CD4-positive, alpha-beta T cell treated with Interleukin-21 for 1 hour (primary cell): ENCODE data around the gene FBXO38.
"Not testable (repeated sequence)": the region's sequence is repeated elsewhere in the genome, so short reads cannot be mapped to it uniquely, and the experiment has no call there.

Experiments
- DNase-seq: peaks from one replicate; pipeline ENCODE4 v3.0.0-alpha.2; 2020

FBXO38 gene

DNA sequence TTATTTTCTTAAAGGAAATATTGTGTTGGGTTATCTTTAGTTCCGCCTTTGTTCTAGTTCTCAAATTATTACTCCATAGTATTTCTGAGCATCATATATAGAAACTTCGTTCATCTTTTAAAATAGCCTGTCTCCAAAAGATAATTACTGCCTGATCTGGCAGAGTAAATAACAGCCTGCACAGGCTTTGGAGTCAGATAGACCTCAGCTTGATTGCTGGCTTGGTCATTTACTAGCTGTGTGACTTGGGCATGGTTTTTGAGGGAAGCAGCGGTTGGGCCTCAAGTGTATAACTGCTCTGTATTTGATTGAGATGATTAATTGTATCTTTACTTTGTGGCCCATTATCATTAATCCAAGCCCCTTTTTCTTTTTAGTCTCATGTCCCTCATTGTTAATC is 50.1 kb downstream of the FBXO38 start:
- DNase-seq, result no peak

DNA sequence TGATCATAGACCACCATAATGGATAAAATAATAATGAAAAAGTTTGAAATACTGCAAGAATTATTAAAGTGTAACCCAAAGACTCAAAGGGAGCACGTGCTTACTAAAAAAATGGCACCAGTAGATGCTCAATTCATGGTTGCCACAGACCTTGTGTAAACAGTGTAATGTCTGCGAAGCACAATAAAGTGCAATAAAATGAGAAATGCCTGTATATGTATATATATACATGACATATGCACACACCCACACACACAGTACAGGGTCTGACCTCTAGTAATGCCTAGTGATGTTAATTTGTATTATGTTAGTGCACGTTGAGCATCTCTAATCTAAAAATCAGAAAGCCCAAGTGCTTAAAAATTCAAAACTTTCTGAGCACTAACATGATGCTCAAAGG is 52.3 kb downstream of the FBXO38 start:
- DNase-seq, result no peak

- DNase-seq, result no peak
Observed at GRCh38 chr5:148437249-148437648, 53.5 kb downstream of the FBXO38 start.

DNA sequence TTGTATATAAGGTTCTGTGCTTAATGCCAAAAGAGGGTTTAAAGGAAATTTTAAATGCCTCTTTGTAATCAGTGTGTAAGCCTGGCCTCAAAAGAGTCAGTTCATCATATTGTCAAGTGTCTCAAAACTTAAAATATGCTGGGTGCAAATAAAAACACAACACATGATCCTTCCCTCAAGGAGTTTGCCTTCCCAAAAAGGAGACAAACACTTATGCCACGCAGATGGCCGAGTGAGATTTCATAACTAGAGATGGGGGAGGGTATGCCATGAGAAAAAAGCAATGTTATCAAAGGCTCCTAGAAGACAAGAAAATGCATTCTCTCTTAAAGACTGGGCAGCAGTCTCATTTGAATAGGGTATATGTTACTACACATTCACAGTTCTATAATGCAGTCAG is 55.2 kb downstream of the FBXO38 start:
- no peak for DNase-seq

DNA sequence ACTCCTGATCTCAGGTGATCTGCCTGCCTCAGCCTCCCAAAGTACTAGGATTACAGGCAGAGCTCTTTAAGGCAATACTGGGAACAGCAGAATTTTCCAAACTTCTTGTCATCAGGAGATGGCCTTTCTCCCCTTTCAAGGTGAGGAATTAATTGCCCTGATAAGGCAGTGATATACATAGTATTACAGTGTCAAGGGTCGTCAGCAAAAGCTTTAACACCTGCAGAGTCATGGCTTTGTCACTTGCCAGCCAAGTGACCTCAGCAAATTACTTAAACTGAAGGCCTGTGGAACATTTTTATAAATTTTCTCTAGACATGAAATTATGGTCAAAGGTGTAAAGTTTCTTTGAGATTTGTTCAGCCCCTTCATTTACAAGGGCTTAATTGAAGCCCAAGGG is 59.5 kb downstream of the FBXO38 start:
- no peak for DNase-seq

GRCh38 chr5:148443998-148444397 is 60.2 kb downstream of the FBXO38 start:
- DNase-seq, result peak; percentile 63

- DNase-seq, result no peak
Observed at GRCh38 chr5:148445578-148445977, 61.8 kb downstream of the FBXO38 start.

GRCh38 chr5:148446611-148447010 is 62.9 kb downstream of the FBXO38 start:
- no peak for DNase-seq

DNA sequence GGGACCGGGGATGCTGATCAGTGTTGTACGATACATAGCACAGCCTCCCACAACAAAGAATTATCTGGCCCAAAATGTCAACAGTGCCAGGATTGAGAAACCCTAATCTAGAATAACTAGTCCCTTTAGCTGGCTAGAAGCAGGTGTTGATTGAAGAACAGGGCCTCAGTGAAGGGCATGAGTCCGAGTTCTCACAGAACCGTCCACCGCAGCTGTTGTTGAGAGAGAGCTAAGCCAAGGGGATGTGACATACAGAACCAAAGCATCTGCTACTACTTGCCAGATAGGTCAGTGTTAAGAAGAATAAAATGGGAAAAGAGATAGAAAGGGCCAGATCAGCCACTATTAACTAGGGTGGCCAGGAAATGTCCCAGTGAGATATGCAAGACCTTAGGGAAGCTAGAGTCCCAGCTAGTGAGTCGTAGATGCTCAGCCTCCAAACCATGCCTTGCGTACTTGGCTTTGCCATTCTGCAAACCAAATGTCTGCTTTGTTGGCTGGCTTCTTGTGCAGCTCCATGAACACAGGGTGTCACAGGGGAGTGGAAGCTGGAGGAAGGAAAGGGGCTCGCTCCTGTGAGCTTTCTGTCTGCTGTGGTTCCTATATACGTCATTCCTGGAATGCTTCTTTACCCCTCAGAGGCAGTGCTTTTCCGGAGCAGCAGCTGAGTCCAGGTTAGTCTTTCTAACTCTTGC is 68.9 kb downstream of the FBXO38 start:
- no peak for DNase-seq

DNA sequence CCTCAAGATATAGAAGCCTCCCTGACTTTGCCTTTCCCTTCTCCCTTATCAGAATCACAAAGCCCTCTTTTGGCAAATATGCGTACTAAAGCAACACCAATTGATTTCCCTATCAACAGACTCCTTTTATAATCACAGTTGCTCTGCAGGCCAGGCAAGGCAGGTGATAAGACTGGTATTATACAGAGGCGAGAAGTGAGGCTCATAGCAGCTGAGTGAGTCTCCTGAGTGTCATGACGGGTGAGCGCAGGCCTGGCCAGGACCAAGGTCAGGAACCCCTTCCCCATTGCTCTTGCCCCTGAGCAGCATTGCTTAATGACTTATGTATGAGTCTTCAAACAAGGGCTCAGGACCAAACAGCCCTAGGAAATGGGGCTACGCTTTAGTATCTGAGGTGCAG is 70.8 kb downstream of the FBXO38 start:
- DNase-seq, result no peak

DNA sequence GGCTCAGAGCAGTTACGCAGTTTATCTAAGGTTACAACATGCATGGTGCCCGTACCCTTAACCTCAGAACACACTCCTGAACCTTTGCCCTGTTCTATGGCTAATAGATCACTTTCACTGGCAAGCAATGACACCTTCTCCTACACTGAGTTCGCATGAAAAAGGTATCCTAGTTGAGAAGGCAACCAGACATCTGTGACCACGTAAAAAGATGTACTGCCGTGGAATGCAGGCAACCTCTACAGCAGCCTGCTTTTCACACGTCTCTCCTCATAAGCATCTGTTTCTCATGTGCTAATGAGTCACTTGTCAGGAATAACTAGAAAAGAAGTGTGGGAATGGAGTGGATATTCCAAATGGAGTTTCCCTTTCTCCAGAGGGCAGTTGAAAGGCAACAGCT is 71.4 kb downstream of the FBXO38 start:
- DNase-seq, result no peak

DNA sequence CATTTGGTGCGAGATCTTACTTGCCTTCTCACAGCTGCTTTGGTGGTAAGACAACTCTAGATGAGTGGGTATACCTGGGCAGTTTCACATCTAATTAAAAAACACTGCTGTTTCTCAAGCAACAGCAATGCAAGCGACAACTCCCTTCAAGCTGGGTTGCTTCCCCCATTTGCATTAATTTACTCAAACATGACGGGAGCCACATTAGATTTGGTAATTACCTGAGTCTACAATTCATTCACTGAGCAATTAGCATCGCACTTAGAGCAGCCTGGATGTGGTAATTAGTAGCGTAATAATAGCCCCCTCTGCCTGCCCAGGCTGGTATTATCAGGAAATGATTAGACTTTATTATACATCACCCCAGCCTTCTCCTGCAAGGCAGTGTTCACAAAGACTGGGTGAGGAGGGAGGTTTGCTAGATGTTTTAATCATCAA is 73.4 kb downstream of the FBXO38 start:
- peak; percentile 44 for DNase-seq

DNA sequence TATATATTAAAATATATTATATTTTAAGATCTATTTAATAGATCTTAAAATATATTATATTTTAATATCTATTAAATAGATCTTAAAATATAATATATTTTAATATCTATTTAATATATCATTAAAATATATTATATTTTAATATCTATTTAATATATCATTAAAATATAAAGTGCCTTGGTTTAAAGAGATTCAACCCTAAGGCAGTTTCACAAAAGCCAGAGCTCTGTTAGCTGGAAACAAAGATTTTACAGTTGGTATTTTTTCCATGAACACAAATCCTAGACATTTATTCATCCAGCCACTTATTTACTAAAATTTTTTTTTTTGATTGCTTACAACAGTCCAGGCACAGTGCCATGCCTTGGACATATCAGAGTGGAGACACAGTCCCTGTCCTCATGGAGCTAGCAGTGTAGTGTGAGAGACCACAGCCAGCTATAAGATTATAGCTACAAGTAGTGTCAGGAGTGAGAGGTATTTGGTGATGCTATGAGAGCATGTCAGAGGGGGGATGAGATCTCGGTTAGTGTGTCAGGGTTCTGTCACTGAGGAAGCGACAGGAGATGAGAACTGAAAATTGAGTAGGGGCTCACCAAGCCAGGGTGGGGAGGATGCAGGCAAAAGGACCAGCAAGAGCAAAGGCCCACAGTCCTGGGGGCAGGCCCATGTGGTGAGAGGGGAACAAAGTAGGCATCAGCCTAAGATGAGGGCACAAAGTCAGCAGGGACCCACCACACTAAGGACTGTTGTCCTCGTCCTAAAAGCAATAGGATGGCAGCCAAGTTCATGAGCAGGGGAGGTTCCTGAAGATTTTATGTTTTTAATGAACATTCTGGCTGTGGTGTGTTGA is 74.5 kb downstream of the FBXO38 start:
- no peak for DNase-seq

DNA sequence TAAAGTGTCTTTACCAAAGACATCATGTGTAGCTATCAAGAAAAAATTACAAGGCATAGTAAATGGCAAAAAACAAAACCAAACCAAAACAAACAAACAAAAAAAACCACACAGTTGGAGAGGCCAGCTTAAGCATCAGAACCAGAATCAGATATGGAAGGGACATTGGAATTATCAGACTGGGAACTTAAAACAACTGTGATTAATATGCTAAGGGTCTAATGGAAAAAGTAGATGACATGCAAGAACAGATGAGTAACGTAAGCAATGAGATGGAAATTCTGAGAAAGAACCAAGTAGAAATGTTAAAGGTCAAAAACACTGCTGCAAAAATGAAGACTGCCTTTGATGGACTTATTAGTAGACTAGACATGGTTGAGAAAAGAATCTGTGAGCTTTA is 75.9 kb downstream of the FBXO38 start:
- DNase-seq, result no peak

DNA sequence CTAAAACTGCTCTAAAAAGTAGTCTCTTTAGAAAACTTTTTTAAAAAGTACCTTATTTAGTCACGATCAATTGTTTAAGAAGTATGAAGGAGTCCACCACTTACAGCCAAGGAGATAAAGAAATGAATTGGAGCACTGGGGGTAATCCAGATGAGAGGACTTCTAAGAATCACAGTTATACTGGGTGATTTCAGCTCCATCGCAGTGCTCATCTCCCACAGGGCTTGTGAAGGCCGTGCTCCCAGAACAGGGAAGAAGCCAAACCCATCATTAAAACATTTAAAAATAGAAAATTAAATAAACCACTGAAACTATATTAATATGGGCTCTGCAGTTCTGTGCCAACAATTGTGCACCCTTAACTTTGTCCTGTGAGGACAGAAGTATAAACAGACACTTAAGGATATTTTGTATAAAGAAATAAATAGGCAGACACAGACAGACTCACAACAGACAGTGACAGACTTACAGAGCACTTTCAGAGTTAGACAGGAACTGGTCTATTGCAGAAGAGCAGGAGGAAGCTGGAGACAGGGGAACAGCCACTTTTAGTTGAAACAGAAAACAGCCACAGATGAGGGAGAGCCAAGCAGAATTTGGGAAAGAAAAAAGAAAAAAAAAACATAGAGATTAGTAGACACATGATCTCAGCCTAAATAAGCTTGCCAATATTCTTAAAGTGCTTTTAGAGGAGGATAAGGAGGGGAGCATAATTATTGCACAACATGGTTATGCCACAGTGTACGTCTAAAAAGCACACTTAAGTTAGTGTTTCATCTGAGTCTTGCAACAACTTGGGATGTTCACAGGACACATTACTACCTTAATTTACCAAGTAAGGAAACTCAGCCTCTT is 81.8 kb downstream of the FBXO38 start:
- no peak for DNase-seq

- DNase-seq, result no peak
Observed at GRCh38 chr5:148466236-148466580, 82.5 kb downstream of the FBXO38 start.

DNA sequence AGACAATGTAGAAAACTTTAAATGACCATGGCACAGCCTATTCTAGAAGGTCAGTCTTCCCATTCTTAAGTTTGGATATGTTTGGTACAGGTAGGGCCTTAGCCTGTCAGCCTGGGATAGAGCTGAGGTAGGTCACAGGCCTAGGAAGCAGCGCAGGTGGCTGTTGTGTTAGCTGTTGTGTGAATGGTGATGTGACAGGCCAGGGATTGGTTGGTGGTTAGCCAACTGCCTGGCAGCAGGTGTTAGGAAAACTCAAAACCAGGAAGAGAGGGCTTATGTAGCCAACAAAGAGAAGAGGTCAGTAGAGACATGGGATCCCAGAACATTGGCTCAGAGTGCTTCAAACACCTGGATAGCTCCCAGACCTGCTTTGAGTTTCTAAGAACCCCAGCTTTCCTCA is 84.2 kb downstream of the FBXO38 start:
- DNase-seq, result no peak

DNA sequence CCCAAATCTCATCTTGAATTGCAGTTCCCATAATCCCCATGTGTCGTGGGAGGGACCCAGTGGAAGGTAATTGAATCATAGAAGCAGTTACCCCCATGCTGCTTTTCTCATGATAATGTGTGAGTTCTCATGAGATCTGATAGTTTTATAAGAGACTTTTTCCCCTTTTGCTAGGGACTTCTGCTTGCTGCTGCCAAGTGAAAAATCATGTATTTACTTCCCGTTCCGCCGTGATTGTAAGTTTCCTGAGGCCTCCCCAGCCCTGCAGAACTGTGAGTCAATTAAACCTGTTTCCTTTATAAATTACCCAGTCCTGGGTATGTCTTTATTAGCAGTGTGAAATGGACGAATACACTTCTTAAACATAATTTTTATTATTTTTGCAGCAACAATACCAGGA is 85.0 kb downstream of the FBXO38 start:
- not testable (repeated sequence) for DNase-seq

- no peak for DNase-seq
Observed at GRCh38 chr5:148469501-148469935, 85.8 kb downstream of the FBXO38 start.

DNA sequence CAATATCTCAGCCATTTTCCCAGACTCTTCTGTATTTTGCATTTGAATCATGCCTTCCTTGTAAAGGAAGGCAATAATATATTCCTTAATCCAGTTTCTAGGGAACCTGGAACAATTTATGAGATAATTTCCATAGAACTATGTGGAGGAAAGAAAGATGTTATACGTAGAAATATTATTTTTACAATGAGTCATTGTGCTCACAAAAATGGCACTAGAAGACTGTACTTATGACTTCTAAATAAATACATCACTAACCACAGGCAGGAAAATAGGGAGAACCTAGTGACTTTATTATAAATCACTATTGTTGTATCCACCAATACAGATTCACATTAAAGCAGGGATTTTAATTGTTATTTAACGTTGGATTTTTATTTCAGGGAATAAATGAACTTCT is 87.6 kb downstream of the FBXO38 start:
- DNase-seq, result no peak

GRCh38 chr5:148474025-148474511 is 90.3 kb downstream of the FBXO38 start:
- DNase-seq, result no peak

- DNase-seq, result no peak
Observed at GRCh38 chr5:148476302-148476701, 92.5 kb downstream of the FBXO38 start.

DNA sequence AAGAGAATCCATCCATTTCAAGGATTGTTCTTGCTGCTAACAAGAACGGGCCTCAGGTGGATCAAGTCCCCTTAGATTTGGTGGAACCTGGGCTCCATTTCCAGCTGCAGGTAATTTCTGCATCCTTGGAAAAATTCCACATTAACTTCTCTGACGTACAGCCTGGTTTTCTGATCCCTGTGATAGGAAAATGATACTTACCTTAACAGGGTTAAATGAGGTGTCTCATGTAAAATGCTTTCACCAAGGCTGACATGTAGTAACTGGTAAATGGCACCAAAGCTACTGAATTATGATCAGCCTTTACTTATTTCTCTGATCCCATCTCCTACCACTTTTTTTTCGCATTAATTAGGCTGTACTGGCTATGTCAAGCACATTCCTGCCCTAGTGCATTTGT is 93.7 kb downstream of the FBXO38 start:
- no peak for DNase-seq
